Mesenchymal stem cell (in vitro differentiated cells and primary cell): ENCODE data around the gene CHGA.

Source experiments
- DNase-seq: peaks from one replicate; pipeline ENCODE4 v3.0.0-alpha.2; 2013
- H2AFZ ChIP-seq: one replicate; pipeline ENCODE4 v1.6.1; 2013; ENCODE audit warnings: low read depth, mild to moderate bottlenecking, control low read depth, inconsistent platforms, low read length, moderate library complexity
- H2AK5ac ChIP-seq: 2 replicates; pipeline ENCODE4 v1.6.1; 2013; ENCODE audit warnings: low read length, moderate library complexity, mild to moderate bottlenecking, inconsistent platforms; ENCODE audit not compliant: severe bottlenecking
- H2BK120ac ChIP-seq: one replicate; pipeline ENCODE4 v1.6.1; 2013; ENCODE audit warnings: low read depth, mild to moderate bottlenecking, inconsistent platforms, low read length, moderate library complexity
- H2BK12ac ChIP-seq, 2 experiments: one replicate each; pipeline ENCODE4 v1.6.1; 2013; ENCODE audit warnings: inconsistent platforms in 2 of 2, low read length in 2 of 2, mild to moderate bottlenecking in 2 of 2, moderate library complexity in 2 of 2, control low read depth in 1 of 2
- H2BK15ac ChIP-seq: one replicate; pipeline ENCODE4 v1.6.1; 2013; ENCODE audit warnings: mild to moderate bottlenecking, low read depth, inconsistent platforms; ENCODE audit not compliant: poor library complexity, severe bottlenecking
- H2BK5ac ChIP-seq: 2 replicates; pipeline ENCODE4 v1.6.1; 2013; ENCODE audit warnings: low read depth, mild to moderate bottlenecking, low read length, control low read depth, inconsistent platforms; ENCODE audit not compliant: poor library complexity, severe bottlenecking
- H3K14ac ChIP-seq, 2 experiments: one replicate each; pipeline ENCODE4 v1.6.1; 2013; ENCODE audit warnings: inconsistent platforms in 2 of 2, low read length in 2 of 2, control low read depth in 1 of 2, mild to moderate bottlenecking in 1 of 2, moderate library complexity in 1 of 2
- H3K18ac ChIP-seq, 2 experiments: one replicate each; pipeline ENCODE4 v1.6.1; 2013; ENCODE audit warnings: inconsistent platforms in 2 of 2, low read length in 2 of 2, control low read depth in 1 of 2, low read depth in 1 of 2, mild to moderate bottlenecking in 1 of 2
- H3K23ac ChIP-seq, 2 experiments: one replicate each; pipeline ENCODE4 v1.6.1; 2013; ENCODE audit warnings: inconsistent platforms in 2 of 2, low read length in 2 of 2, mild to moderate bottlenecking in 2 of 2, moderate library complexity in 2 of 2, control low read depth in 1 of 2
- H3K27ac ChIP-seq: 2 replicates; pipeline ENCODE4 v1.5.1; 2013; ENCODE audit warnings: mild to moderate bottlenecking, moderate library complexity, low read length, control low read depth, inconsistent platforms; ENCODE audit not compliant: poor library complexity, severe bottlenecking
- H3K27me3 ChIP-seq, 2 experiments: 2 replicates each; pipeline versions ENCODE4 v1.6.1 to v1.7.0; 2013; ENCODE audit warnings: low read length in 2 of 2, mild to moderate bottlenecking in 2 of 2, moderate library complexity in 2 of 2, control low read depth in 1 of 2, inconsistent platforms in 1 of 2; ENCODE audit not compliant: control insufficient read depth in 1 of 2, insufficient read depth in 1 of 2
- H3K36me3 ChIP-seq, 2 experiments: 2 replicates each; pipeline versions ENCODE4 v1.6.1 to v1.7.0; 2013; ENCODE audit warnings: low read length in 2 of 2, control low read depth in 1 of 2, inconsistent platforms in 1 of 2, low read depth in 1 of 2, mild to moderate bottlenecking in 1 of 2; ENCODE audit not compliant: insufficient read depth in 2 of 2, control insufficient read depth in 1 of 2
- H3K4ac ChIP-seq, 2 experiments: one replicate each; pipeline ENCODE4 v1.6.1; 2013; ENCODE audit warnings: inconsistent platforms in 2 of 2, low read length in 2 of 2, mild to moderate bottlenecking in 2 of 2, moderate library complexity in 2 of 2, control low read depth in 1 of 2, low read depth in 1 of 2
- H3K4me1 ChIP-seq: 2 replicates; pipeline ENCODE4 v1.6.1; 2013; ENCODE audit warnings: low read depth, low read length, control low read depth; ENCODE audit not compliant: control insufficient read depth, insufficient read depth
- H3K4me2 ChIP-seq: 2 replicates; pipeline ENCODE4 v1.6.1; 2013; ENCODE audit warnings: low read length, mild to moderate bottlenecking, inconsistent platforms; ENCODE audit not compliant: poor library complexity, severe bottlenecking
- H3K4me3 ChIP-seq, 2 experiments: 2 replicates each; pipeline versions ENCODE4 v1.5.1 to v1.7.0; 2013; ENCODE audit warnings: low read length in 2 of 2, mild to moderate bottlenecking in 2 of 2, control low read depth in 1 of 2, low read depth in 1 of 2; ENCODE audit not compliant: insufficient read depth in 1 of 2
- H3K79me1 ChIP-seq: replicated peaks from 2 replicates; pipeline ENCODE4 v1.6.1; 2013; ENCODE audit warnings: mild to moderate bottlenecking, control low read depth, low read length, inconsistent platforms; ENCODE audit not compliant: poor library complexity, severe bottlenecking
- H3K9ac ChIP-seq: 2 replicates; pipeline ENCODE4 v1.7.0; 2013; ENCODE audit warnings: mild to moderate bottlenecking, low read length, moderate library complexity
- H3K9me3 ChIP-seq: 2 replicates; pipeline ENCODE4 v1.7.0; 2013; ENCODE audit warnings: mild to moderate bottlenecking, low read length; ENCODE audit not compliant: control insufficient read depth
- H4K8ac ChIP-seq: one replicate; pipeline ENCODE4 v1.6.1; 2013; ENCODE audit warnings: inconsistent platforms, mild to moderate bottlenecking, low read length, moderate library complexity
- H4K91ac ChIP-seq: one replicate; pipeline ENCODE4 v1.6.1; 2013; ENCODE audit warnings: mild to moderate bottlenecking, low read length, inconsistent platforms
- WGBS: methylation state at CpG from one replicate; pipeline ENCODE4 v1.1.7; 2013; ENCODE audit warnings: mixed read lengths; 5-methylcytosine and 5-hydroxymethylcytosine counted together

The CHGA gene

DNA sequence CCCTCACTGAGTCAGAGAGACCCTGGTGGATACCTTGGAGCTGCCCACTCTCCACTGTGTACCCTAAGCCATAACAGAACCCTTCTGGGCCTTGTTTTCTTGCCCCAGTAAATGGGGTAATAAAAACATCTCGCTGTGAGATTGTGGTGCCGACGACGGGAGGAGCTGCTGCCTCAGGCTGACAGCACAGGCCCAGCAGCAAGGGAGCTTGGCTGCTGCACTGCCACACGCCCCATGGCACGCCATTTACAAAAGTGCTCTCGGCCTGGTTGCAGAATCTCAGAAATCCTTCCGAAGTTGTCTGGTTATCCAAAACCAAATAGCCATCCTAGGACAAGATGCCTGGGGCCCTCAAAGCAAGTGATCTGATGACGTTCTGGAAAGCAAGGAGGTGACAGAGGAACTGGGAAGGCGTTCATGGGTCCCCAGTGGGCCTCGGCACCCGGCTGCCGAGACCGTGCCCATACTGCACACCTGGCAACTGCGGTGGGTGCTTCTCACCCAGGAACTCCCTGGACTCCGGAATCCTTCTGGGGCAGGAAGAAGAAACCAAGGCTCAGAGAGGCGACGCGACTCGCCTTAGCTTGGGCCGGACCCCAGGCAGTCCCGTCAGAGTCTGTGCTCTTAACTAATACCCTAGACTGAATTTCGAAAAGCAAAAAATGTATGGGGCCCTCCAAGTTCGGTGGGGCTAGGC lies 26.7 kb downstream of the CHGA start:
- no peak for DNase-seq
- Histone ChIP-seq H3K27ac (no peak overlapping the region), H3K4me2 (no peak overlapping the region), H4K91ac (no peak overlapping the region), H3K36me3 (peaks cover 20 to 38% of the 10 kb centered on the region in 2 experiments), H3K79me1 (no peaks in the 10 kb centered on the region), H2AFZ (no peak overlapping the region), H2BK5ac (no peak overlapping the region), H3K9me3 (no peaks in the 10 kb centered on the region), H3K18ac (no peak overlapping the region), H3K4me3 (no peak overlapping the region), H3K14ac (no peak overlapping the region), H2BK15ac (no peak overlapping the region), H2AK5ac (no peak overlapping the region), H4K8ac (no peak overlapping the region), H3K4ac (no peak overlapping the region), H3K4me1 (peaks cover 19% of the 10 kb centered on the region), H2BK120ac (no peak overlapping the region), H3K23ac (no peak overlapping the region), H3K27me3 (no peaks in the 10 kb centered on the region), H2BK12ac (no peak overlapping the region), H3K9ac (no peak overlapping the region)
- 93% methylated on average over 24 of the region's 24 CpGs for WGBS

DNA sequence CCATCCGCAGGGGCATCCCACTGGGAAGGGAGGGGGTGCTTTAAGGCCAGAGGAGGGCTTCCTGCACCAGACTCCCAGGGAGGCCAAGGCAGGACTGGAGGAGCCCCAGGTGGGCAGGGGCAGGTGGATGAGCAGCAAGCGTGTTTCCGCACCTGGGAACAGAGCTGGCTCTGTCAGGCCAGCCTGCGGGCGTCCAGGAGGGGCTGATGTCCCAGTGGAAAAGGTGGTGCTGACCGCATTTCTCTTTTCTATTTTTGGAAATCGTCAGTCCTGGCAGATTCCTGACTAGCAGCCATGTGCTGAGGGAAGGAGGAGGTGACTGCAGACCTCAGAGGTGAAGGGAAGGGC lies 27.2 kb downstream of the CHGA start:
- no peaks in the 10 kb centered on the region for H3K27me3 ChIP-seq
- no peak overlapping the region for H3K4me3 ChIP-seq
- no peak overlapping the region for H2AK5ac ChIP-seq
- no peak overlapping the region for H2BK5ac ChIP-seq
- no peak overlapping the region for H2BK15ac ChIP-seq
- no peak overlapping the region for H4K91ac ChIP-seq
- no peak overlapping the region for H3K18ac ChIP-seq
- H3K27ac ChIP-seq = no peak overlapping the region
- H2AFZ ChIP-seq = no peak overlapping the region
- H2BK12ac ChIP-seq = no peak overlapping the region
- no peak overlapping the region for H3K14ac ChIP-seq
- H4K8ac ChIP-seq = no peak overlapping the region
- no peaks in the 10 kb centered on the region for H3K79me1 ChIP-seq
- H2BK120ac ChIP-seq = no peak overlapping the region
- peaks cover 17% of the 10 kb centered on the region for H3K4me1 ChIP-seq
- no peak overlapping the region for H3K23ac ChIP-seq
- whole genome bisulfite sequencing = 90% methylated on average over 7 of the region's 7 CpGs
- DNase-seq = no peak
- H3K4ac ChIP-seq = no peak overlapping the region
- no peak overlapping the region for H3K4me2 ChIP-seq
- no peak overlapping the region for H3K9ac ChIP-seq
- H3K36me3 ChIP-seq = peaks cover 15 to 38% of the 10 kb centered on the region in 2 experiments
- H3K9me3 ChIP-seq = no peaks in the 10 kb centered on the region

DNA sequence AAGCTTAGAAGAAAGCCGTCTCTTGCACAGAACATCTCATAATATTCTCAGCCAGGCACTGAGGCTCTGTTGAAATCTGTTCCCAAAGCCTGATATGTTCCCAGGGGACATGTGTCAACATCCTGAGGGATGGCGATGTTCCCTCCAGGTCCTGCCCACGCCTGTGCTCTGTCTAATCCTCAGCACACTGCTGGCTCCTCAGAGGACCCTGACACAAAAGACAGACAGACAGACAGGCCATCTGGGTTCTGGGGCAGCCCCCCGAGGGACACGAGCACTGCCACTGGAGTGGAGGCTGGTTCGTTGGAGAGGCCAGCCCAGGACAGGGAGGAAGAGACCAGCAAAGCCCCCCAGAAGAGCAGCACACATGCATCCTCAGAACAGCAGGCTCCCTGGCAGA lies 27.8 kb downstream of the CHGA start:
- Histone ChIP-seq H2BK15ac (no peak overlapping the region), H3K27me3 (no peaks in the 10 kb centered on the region), H3K9ac (no peak overlapping the region), H2BK5ac (no peak overlapping the region), H3K4me3 (no peak overlapping the region), H3K14ac (no peak overlapping the region), H3K18ac (no peak overlapping the region), H3K79me1 (no peaks in the 10 kb centered on the region), H4K91ac (no peak overlapping the region), H2BK120ac (no peak overlapping the region), H4K8ac (no peak overlapping the region), H2AK5ac (no peak overlapping the region), H3K4me1 (peaks cover 17% of the 10 kb centered on the region), H3K36me3 (peaks cover 11 to 38% of the 10 kb centered on the region in 2 experiments), H3K23ac (no peak overlapping the region), H3K4ac (no peak overlapping the region), H3K4me2 (no peak overlapping the region), H2BK12ac (no peak overlapping the region), H3K9me3 (no peaks in the 10 kb centered on the region), H2AFZ (no peak overlapping the region), H3K27ac (no peak overlapping the region)
- 76% methylated on average over 6 of the region's 6 CpGs for WGBS
- no peak for DNase-seq

DNA sequence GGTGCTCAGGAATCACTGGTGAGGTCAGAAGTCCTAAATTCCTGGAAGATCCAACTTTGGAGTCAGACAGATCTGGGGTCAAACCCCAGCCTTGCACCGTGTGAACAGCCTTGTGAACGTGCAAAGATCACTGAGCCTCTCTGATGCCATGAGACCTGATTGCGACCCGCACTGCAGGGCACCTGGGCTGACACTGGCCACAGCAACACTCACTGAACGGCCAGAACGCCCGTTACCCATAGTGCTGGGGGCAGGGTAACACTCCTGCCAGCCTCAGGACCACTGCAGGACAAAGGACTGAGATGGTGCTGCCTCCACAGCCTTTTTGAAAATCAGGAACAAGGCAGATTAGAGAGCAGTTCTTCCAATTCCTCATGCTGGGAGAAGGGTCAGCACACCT lies 28.3 kb downstream of the CHGA start:
- DNase-seq = no peak
- Histone ChIP-seq H3K36me3 (peaks cover 11 to 34% of the 10 kb centered on the region in 2 experiments), H3K18ac (no peak overlapping the region), H3K4me3 (no peak overlapping the region), H3K4ac (no peak overlapping the region), H3K23ac (no peak overlapping the region), H3K27ac (no peak overlapping the region), H3K27me3 (no peaks in the 10 kb centered on the region), H2BK5ac (no peak overlapping the region), H3K9ac (no peak overlapping the region), H3K14ac (no peak overlapping the region), H4K91ac (no peak overlapping the region), H2BK12ac (no peak overlapping the region), H3K79me1 (no peaks in the 10 kb centered on the region), H2AK5ac (no peak overlapping the region), H2BK120ac (no peak overlapping the region), H3K9me3 (no peaks in the 10 kb centered on the region), H3K4me1 (peaks cover 13% of the 10 kb centered on the region), H4K8ac (no peak overlapping the region), H3K4me2 (no peak overlapping the region), H2AFZ (no peak overlapping the region), H2BK15ac (no peak overlapping the region)
- WGBS = 94% methylated on average over 7 of the region's 7 CpGs
